LNCaP clone FGC (cell line): Measurements from ENCODE around the gene RASSF7.

ENCODE experiments used
- DNase-seq: peaks from one replicate; pipeline ENCODE4 v3.0.0-alpha.2; 2011; ENCODE audit warnings: low read depth
- H3K4me3 ChIP-seq: 2 replicates; pipeline ENCODE4 v1.5.1; 2011; ENCODE audit warnings: mild to moderate bottlenecking, low read depth, low read length, control low read depth
- TF ChIP-seq, protein P1 (sequence below): IDR thresholded peaks from 2 replicates; pipeline ENCODE4 v1.5.1; 2012; ENCODE audit warnings: mild to moderate bottlenecking; ENCODE audit not compliant: control insufficient read depth, insufficient read depth; ENCODE audit errors: extremely low read depth

RASSF7 gene

DNA sequence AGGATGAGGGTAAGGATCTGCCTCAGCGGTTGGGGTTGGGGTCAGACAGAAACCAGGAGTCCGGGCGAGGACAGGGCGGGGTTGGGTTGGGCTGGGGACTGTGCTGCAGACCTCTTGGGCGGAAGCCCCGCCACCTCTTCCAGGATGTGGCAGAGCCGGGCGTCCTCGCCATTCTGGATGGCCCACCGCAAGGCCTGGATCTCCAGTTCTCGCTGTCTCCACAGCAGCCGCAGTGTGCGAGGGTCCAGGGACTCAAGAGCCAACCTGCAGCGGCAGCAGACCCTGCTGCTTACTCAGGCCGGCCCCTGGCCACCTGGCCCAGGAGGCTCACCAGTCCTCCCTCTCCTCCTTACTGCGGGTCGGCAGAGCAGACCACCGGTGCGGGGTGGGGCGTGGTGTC, 2.3 kb upstream of the RASSF7 start:
- DNase-seq: no peak

DNA sequence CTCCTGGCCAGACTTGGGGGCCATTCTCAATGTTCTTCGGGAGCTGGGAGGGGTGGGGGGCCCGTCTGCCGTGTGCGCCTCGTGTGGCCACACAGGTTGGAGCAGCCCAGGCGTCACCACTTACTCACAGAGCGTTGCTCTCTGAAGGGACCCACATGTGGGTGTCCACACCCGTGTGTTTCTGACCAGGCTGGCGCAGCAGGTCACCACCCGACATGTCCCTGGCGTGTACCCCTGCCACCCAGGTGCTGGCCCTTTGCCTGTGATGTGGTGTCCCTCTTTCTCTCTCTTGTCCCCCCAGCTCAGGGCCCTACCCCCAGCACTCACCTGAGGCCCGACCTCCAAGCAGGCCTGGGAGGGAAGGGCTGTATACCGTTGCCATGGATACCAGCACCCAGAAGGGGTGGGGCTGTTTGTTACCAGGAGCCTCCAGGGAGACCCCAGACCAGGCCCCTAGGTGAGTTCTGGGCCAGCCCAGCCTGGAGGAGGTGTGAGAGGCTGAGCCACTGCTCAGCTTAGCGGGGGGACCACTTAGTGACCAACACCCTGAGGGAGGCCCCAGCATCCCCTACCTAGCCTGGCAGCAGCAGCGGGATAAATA, 1.6 kb upstream of the RASSF7 start:
- no peak for DNase-seq
- no peak overlapping the region for H3K4me3 ChIP-seq
- TF ChIP-seq, protein P1, sequence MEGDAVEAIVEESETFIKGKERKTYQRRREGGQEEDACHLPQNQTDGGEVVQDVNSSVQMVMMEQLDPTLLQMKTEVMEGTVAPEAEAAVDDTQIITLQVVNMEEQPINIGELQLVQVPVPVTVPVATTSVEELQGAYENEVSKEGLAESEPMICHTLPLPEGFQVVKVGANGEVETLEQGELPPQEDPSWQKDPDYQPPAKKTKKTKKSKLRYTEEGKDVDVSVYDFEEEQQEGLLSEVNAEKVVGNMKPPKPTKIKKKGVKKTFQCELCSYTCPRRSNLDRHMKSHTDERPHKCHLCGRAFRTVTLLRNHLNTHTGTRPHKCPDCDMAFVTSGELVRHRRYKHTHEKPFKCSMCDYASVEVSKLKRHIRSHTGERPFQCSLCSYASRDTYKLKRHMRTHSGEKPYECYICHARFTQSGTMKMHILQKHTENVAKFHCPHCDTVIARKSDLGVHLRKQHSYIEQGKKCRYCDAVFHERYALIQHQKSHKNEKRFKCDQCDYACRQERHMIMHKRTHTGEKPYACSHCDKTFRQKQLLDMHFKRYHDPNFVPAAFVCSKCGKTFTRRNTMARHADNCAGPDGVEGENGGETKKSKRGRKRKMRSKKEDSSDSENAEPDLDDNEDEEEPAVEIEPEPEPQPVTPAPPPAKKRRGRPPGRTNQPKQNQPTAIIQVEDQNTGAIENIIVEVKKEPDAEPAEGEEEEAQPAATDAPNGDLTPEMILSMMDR: no peak

More for the DNA sequence above, 2.3 kb upstream of the RASSF7 start:
- H3K4me3 ChIP-seq: no peak overlapping the region
- TF ChIP-seq, protein P1: no peak

DNA sequence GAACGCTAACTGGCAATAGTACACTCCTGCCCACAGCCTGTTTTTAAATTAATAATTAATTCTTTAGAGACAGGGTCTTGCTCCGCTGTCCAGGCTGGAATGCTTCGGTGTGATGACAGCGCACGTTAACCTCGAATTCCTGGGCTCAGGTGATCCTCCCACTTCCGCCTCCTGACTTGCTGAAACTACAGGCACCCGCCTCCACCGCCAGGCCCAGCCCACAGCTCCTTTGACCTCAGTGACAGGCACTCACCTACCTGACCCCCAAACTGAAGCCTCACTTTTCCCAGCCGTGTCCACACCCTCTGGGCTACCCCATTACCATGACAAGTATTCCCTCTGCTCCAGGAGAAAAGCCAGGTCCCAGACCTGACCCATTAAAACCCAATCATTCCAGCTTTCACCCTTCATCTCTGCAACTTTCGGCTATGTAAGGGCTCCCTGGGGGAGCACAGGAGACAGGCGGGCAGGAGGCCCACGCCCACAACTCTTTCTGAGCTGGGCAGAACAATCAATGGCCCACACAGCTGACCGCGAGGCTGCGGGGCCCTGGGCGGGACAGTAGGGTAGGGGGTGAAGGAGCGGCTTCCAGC, 962 bp upstream of the RASSF7 start:
- TF ChIP-seq, protein P1: no peak
- H3K4me3 ChIP-seq: peak overlapping the region; percentile 62
- DNase-seq: no peak

DNA sequence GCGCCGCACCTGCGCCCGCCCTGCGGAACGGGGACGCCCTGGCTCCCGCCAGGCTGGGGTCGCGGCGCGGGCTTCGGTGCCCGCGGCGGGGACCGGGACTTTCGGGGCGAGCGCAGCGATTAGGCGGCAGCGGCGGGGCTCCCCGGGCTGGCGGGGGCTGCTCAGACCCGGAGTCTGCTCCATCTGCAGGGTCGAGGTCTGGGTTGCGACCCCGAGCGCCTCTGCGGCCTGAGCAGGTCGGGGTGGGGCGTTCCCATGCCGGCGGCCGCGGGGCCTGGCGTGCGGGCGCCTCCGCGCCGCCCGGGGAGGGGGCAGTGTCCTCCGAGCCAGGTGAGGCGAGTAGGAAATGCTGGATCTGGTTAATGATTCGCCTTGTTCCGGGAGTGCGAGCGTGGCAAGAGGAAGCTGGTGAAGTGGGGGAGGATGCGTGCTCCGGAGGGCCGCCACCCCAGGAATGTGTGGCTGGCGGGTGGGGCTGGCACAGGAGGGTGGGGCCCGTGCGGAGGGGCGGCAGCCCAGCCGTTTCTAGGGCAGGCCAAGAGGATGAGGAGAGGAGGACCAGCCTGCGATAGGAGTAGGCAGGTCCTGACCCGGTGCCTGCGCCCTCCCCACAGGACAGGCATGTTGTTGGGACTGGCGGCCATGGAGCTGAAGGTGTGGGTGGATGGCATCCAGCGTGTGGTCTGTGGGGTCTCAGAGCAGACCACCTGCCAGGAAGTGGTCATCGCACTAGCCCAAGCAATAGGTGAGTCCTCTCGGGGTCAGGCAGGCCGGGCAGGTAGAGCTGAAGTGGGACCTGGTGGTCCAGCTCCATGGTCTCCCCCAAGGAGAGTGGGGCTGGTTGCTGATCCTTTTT, 606 bp downstream of the RASSF7 start:
- TF ChIP-seq, protein P1: no peak
- peak; percentile 36 for DNase-seq
- peak overlapping the region; percentile 79 for H3K4me3 ChIP-seq

DNA sequence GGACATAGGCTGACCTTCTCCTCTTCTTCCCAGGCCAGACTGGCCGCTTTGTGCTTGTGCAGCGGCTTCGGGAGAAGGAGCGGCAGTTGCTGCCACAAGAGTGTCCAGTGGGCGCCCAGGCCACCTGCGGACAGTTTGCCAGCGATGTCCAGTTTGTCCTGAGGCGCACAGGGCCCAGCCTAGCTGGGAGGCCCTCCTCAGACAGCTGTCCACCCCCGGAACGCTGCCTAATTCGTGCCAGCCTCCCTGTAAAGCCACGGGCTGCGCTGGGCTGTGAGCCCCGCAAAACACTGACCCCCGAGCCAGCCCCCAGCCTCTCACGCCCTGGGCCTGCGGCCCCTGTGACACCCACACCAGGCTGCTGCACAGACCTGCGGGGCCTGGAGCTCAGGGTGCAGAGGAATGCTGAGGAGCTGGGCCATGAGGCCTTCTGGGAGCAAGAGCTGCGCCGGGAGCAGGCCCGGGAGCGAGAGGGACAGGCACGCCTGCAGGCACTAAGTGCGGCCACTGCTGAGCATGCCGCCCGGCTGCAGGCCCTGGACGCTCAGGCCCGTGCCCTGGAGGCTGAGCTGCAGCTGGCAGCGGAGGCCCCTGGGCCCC, 1.4 kb downstream of the RASSF7 start:
- TF ChIP-seq, protein P1: no peak
- peak overlapping the region; percentile 79 for H3K4me3 ChIP-seq
- DNase-seq: no peak

DNA sequence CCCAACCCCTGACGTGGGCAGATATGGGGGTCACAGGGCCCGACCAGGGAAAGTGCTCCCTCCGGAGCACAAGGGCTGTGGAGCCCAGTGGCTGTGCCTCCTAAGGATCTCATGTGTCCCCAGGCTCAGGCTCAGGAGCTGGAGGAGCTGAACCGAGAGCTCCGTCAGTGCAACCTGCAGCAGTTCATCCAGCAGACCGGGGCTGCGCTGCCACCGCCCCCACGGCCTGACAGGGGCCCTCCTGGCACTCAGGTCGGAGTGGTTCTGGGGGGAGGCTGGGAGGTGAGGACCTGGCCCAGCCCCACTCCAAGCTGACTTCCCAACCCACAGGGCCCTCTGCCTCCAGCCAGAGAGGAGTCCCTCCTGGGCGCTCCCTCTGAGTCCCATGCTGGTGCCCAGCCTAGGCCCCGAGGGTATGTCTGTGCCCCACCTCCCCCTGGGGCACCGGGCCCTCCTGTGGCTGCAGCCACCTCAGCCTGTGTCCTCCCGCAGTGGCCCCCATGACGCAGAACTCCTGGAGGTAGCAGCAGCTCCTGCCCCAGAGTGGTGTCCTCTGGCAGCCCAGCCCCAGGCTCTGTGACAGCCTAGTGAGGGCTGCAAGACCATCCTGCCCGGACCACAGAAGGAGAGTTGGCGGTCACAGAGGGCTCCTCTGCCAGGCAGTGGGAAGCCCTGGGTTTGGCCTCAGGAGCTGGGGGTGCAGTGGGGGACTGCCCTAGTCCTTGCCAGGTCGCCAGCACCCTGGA, 2.5 kb downstream of the RASSF7 start:
- H3K4me3 ChIP-seq: no peak overlapping the region
- TF ChIP-seq, protein P1: no peak
- no peak for DNase-seq
